HG03060 (cell line): Measurements from ENCODE around the gene RESP18.
A peak's percentile ranks its signal among the peaks of the same experiment; 100 is the strongest.

Experiments
- ATAC-seq: cut with Tn5 transposase; IDR thresholded peaks from one replicate; pipeline ENCODE4 v1.9.1; 2021; ENCODE audit warnings: low read depth, moderate number of reproducible peaks; ENCODE audit not compliant: unreplicated experiment

Gene RESP18

GRCh38 chr2:219279151-219279915, 53.2 kb downstream of the RESP18 start, which contains the start of gene DNAJB2:
TSS of gene DNAJB2 (plus strand) at chr2:219279366. CDS start at chr2:219279834, 468 bp downstream.
- peak; percentile 71 for ATAC-seq

GRCh38 chr2:219278655-219279150, 53.8 kb downstream of the RESP18 start:
- ATAC-seq: no peak

- no peak for ATAC-seq
Observed at GRCh38 chr2:219277703-219278654, 54.6 kb downstream of the RESP18 start.
